COLO668 (cell line): ENCODE results near the gene ADGRG2.

Experiments used
- DNase-seq: peaks from one replicate; lab custom pipeline; 2025; ENCODE audit not compliant: unreplicated experiment; lab: John Stamatoyannopoulos, UW

The ADGRG2 gene, protein sequence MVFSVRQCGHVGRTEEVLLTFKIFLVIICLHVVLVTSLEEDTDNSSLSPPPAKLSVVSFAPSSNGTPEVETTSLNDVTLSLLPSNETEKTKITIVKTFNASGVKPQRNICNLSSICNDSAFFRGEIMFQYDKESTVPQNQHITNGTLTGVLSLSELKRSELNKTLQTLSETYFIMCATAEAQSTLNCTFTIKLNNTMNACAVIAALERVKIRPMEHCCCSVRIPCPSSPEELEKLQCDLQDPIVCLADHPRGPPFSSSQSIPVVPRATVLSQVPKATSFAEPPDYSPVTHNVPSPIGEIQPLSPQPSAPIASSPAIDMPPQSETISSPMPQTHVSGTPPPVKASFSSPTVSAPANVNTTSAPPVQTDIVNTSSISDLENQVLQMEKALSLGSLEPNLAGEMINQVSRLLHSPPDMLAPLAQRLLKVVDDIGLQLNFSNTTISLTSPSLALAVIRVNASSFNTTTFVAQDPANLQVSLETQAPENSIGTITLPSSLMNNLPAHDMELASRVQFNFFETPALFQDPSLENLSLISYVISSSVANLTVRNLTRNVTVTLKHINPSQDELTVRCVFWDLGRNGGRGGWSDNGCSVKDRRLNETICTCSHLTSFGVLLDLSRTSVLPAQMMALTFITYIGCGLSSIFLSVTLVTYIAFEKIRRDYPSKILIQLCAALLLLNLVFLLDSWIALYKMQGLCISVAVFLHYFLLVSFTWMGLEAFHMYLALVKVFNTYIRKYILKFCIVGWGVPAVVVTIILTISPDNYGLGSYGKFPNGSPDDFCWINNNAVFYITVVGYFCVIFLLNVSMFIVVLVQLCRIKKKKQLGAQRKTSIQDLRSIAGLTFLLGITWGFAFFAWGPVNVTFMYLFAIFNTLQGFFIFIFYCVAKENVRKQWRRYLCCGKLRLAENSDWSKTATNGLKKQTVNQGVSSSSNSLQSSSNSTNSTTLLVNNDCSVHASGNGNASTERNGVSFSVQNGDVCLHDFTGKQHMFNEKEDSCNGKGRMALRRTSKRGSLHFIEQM

DNA sequence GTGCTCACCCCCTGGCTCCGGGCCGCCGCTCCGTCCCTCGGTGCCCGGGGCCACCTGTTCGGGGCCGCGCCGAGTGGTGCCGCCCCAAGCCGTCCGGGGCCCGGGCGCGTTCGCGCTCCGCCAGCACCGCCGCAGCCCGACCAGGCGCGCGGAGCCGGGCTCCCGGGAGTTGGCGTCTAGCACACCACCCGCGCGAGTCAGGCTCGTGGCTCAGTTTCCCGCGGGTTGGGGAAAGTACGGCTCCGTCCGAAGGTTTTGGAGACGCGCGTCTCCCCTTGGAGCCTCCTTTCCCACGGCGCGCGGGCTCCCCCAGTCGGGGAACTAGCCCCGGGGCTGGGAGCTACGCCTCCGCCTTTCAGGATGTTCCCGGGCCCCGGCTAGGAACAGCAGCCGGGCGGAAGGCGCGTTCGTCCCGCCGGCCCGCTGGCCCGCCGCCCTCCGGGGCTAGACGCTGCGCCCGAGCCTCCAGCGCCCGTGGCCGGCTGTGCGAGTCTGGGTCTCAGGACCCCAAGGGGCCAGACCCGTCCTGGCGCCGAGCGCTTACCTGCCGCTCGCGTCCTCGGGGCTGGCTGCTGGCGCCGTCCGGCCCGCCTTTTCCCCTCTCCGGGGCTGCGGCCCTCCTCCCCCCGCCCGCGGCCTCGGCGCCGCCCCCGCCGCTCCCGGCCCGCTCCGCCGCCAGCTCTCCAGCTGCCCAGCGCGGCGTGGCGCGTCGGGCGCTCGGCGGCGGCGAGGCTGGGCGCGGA is at the start of gene ADGRG2:
Gene ADGRG2 (minus strand): TSS at position 571 of the 743 bp plus-strand sequence. CDS start 53,634 bp downstream, outside the sequence.
- peak; percentile 24 for DNase-seq

- DNase-seq, result no peak
Measured at GRCh38 chrX:19168609-19169008, 46.3 kb upstream of the ADGRG2 start.

GRCh38 chrX:19162851-19163250 is 40.6 kb upstream of the ADGRG2 start:
- no peak for DNase-seq

GRCh38 chrX:19156186-19156585 is 33.9 kb upstream of the ADGRG2 start:
- no peak for DNase-seq

GRCh38 chrX:19152762-19153161 is 30.5 kb upstream of the ADGRG2 start:
- no peak for DNase-seq

- no peak for DNase-seq
Measured at GRCh38 chrX:19137067-19137466, 14.8 kb upstream of the ADGRG2 start.

DNA sequence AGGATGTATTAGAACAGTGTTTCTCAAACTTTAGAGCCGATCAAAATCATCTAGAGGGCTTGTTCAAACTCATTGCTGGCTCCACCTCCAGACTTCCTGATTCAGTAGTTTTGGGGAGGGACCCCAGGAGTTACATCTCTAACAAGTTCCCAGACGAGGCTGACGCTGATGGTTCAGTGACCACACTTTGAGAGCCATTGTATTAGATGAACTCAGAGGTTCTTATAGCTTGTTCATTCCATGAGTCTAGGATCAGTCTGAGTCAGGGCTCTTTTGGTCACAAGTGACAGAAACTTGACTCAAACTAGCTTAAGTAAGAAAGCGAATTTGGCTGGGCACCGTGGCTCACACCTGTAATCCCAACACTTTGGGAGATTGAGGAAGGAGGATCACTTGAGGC is 11.5 kb upstream of the ADGRG2 start:
- no peak for DNase-seq

DNA sequence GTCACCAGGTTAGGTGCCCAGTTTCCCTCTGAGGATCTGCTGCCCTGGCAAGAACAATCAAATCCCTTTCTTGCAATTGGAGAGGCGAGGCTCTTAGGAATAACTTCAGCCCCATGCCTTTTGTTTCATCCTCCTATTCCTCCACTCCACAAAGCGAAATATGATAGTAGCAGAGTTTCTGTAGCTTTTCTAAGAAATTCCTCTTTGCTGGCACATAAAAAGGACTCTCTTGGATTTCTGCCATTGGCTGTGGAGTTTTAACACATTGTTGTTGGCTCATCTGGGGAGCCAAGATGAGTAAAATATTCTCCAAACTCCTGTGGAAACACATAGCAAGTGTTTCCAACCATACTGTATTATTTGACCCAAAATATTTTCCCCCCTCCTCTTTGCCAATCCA is 11.0 kb upstream of the ADGRG2 start:
- no peak for DNase-seq

DNA sequence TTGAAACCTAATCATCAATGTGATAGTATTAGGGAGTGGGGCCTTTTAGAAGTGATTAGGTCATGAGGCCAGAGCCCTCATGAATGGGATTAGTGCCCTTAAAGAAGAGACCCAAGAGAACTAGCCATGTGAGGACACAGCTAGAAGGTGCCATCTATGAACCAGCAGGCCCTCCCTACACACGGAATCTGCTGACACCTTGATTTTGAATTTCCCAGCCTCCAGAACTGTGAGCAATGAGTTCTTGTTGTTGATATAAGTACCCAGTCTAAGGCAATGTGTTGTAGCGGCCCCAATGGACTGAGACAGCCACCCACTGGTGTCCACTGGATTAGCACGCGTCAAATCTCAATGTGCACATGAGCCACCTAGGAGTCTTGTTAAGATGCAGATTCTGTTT is 8.4 kb upstream of the ADGRG2 start:
- no peak for DNase-seq

- no peak for DNase-seq
Measured at GRCh38 chrX:19129694-19130093, 7.4 kb upstream of the ADGRG2 start.

DNA sequence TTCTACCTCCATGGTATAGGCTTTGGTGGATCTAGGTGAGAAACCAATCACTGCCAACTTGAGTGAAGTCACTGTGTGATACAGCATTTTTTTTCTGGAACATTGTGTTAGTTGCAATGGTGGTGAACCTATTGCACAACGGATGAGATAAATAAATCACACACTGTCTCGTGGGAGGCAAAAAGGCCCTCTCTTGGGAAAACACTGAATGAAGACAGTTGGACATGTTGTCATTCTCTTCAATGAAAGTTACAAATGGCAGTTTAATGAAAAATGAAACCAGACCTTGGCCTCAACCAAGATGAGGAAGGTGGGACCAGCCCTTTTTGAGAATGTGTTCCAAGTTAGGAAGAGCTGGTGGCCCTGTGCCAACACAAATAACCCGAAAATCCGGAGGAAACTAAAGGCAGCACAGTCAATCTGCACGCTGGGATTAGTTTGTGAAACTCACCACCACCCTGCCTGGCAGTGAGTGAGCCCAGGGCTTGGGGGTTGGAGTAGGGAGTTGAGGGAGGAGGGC is 5.4 kb upstream of the ADGRG2 start:
- DNase-seq, result no peak

GRCh38 chrX:19122641-19123009 is 357 bp upstream of the ADGRG2 start:
- DNase-seq, result no peak

- no peak for DNase-seq
Measured at GRCh38 chrX:19121466-19121865, 802 bp downstream of the ADGRG2 start.

- no peak for DNase-seq
Measured at GRCh38 chrX:19110642-19111041, 11.6 kb downstream of the ADGRG2 start.

DNA sequence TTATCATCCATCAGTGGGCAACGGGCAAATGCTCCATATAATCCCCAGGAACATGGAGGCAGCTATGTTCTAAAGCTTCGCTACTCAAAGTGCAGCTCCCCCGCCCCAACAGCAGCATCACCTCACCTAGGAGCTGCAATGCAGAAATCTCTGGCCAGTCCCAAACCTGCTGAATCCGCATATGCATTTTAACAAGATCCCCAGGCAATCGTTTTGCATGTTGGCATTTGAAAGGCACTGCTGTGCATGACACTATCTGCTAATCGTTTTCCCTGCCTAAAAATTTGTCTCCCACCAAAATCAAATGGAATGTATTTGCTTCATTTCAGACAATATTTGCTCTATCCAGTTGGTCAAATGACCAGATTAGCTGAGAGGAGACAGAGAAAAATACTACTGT is 15.2 kb downstream of the ADGRG2 start:
- no peak for DNase-seq

DNA sequence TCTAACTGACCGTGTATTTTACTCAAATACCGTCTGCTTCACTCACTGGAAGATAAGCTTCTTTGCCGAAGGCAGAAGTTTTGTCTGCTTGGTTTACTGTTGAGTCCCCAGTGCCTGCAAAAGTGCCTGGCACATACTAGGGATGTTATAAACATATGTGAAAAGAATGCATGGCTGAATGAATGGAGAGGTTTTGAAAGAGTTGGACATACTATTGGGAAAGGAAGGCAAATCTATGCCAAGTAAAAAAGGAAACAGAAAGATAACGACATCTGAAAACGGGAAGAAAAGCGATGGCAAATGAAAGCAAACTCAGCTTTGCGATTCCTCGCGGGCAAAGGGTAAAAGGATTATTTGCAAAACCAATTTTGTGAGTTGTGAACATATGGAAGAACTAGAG is 21.7 kb downstream of the ADGRG2 start:
- no peak for DNase-seq

DNA sequence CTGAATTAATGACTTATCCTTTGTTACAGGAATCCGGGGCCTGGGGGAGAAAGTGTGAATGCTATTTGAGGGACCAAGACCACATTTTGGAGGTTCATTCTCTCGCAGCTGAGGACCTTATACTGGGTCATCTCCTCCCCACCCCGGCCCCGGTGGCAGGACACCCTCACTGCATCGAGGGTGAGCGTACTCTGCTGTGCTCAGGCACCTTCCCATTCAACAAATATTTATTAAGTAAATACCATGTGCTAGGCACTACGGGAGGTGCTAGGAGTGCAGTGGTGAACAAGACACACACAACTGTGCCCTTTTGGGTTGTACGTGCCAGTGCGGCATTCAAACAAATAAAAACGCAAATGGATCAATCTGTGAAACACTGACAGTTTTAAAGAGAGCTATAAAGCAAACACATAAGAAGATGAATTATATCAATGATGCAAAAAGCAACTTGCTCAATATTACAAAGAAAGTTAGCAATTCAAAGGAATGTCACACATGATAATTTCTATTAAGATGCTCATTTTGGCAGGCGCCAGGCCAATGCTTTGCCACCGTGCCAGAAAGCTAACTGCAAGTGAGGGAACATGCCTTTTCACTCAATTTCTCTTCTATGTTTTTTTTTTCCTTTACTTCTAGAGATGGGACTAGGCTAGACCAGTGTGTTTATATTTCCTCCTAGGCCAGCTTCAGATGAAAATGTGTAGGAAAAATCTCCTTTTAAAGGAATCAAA is 24.6 kb downstream of the ADGRG2 start:
- DNase-seq, result no peak

DNA sequence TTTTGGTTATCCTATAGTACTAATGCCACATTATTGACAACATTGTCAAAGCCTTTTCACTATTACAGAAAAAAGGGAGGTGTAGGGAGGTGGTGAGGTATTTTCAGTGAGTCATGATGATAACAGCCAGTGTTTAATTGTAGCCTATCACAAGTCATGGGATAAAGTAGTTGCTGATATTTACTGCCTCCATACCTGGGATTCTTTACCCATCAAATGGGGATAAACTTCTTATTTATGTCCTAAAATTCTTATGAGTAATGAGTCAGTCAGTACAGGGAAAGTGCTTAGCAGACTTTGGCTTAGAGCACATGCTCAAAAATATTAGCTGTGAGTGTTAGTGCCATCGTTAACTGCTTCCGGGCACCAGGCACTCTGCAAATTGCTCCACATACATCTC is 25.7 kb downstream of the ADGRG2 start:
- DNase-seq, result no peak

DNA sequence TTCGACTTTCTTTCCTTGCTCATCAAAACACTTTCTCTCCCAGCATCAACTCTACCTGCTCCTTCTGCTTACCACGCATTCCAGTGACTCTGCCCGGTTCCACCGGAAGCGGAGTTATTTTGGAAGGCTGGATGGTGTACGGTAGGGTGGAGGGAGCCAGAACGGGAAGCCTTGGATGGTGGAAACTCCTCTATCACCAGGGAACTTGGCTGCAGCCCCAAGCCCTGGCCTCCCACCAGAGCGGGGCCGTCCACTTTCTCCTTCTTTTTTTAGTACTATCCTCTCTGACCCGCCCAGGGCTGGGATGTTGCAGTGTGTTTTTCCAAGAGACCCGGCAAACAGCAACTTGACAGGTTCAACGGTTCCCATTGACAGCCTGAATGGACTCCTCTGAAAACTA is 27.6 kb downstream of the ADGRG2 start:
- DNase-seq, result no peak

DNA sequence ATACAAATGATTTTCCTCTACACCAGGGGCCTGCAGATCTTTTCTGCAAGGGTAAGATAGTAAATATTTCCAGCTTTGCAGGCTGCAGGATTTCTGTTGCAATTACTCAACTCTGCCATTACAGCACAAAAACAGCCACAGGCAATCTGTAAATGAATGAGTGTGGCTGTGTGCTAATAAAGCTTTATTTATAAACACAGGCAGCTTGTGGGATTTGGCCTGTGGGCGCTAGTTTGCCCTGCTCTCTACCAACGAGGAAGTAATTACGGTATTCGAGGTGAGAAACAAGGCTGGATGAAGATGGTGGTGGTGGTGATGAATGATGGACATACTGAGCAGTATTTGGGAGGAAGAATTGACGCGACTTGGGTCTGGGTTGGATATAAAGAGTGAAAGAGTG is 30.7 kb downstream of the ADGRG2 start:
- DNase-seq, result no peak
